Stimulated activated naive CD8-positive, alpha-beta T cell treated with anti-CD3 and anti-CD28 coated beads, Interleukin-15, Interleukin-2, amounts not matched to agents 100 ng/mL and 50 ng/mL, for 24 hours (primary cell): ENCODE results near the gene ZFP69.

Experiments used
- H3K27ac Mint-ChIP-seq: one replicate; pipeline ENCODE4 v1.8.0; 2021; ENCODE audit warnings: mild to moderate bottlenecking, mixed read lengths
- H3K27me3 Mint-ChIP-seq: one replicate; pipeline ENCODE4 v1.8.0; 2021; ENCODE audit warnings: mixed read lengths
- H3K36me3 Mint-ChIP-seq: one replicate; pipeline ENCODE4 v1.8.0; 2021; ENCODE audit warnings: low read depth, mixed read lengths
- H3K4me1 Mint-ChIP-seq: one replicate; pipeline ENCODE4 v1.8.0; 2021; ENCODE audit warnings: low read depth, mixed read lengths
- H3K4me3 Mint-ChIP-seq: one replicate; pipeline ENCODE4 v1.8.0; 2021; ENCODE audit warnings: mild to moderate bottlenecking, mixed read lengths
- H3K9me3 Mint-ChIP-seq: one replicate; pipeline ENCODE4 v1.8.0; 2021; ENCODE audit warnings: mixed read lengths

ZFP69 gene

DNA sequence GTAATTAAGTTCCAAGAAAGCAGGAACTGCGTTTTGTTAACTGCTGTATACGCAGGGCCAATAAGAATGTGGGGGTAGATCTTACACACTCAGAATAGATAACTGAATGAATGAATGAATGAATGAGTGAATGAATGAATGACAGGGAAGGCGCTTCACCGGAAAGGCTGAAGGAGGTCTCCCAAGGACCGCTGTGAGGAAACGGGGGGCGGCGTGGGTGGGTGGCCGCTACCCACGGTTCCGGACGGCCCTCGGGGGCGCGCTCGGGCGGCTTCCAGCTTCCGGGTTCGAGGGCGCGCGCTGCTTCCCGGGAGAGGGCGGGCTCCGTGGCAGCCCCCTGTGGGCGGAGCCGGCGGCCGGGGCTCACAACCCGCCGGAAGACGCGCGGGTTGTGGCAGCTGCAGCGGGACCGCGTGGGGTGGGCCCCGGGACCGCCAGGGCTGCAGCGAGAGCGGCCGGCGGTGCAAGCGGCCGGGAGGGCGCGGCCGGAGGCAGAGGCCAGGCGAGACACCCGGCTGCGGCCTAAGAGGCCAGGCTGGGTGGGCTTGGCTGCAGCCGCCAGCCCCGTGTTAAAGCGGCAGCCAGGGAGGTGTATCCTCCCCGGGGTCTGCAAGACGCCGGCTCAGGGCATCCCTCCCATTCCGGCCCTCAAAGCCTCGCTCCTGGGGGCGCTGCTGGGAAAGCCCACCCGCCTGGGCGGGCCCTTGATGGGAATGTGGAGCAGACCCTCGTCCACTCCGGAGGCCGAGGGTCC, at the start of gene ZFP69:
ZFP69 (plus strand) TSS at position 367 of the 754 bp plus-strand sequence. CDS start 2,072 bp downstream, outside the sequence.
- Mint-ChIP-seq H3K27ac (peak within 1 kb of the TSS; percentile 82), H3K27me3 (no peaks in the 10 kb centered on the region), H3K4me1 (peaks cover 23% of the 10 kb centered on the region), H3K9me3 (peaks cover 37% of the 10 kb centered on the region), H3K4me3 (peak within 1 kb of the TSS; percentile 84), H3K36me3 (peaks cover 40% of the 10 kb centered on the region)

DNA sequence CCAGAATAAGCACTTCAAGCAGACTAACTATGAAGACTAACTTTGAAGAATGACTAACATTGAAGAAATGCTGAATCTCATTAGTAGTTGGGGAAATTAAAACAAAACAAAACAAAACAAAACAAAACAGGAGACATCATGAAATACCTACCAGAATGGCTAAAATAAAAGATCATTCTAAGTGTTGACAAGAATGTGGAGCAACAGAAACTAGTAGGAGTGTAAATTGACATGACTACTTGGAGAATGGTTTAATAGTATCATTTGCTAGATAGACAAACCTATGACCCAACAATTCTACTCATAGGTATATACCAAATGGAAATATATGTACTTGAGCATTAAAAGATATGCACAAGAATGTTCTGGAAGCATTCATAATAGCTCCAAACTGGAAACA, 45.7 kb upstream of the ZFP69 start:
- Mint-ChIP-seq H3K36me3 (peaks cover 13% of the 10 kb centered on the region), H3K27me3 (no peaks in the 10 kb centered on the region), H3K4me3 (no peak overlapping the region), H3K9me3 (peaks cover 3% of the 10 kb centered on the region), H3K4me1 (no peaks in the 10 kb centered on the region), H3K27ac (no peak overlapping the region)

DNA sequence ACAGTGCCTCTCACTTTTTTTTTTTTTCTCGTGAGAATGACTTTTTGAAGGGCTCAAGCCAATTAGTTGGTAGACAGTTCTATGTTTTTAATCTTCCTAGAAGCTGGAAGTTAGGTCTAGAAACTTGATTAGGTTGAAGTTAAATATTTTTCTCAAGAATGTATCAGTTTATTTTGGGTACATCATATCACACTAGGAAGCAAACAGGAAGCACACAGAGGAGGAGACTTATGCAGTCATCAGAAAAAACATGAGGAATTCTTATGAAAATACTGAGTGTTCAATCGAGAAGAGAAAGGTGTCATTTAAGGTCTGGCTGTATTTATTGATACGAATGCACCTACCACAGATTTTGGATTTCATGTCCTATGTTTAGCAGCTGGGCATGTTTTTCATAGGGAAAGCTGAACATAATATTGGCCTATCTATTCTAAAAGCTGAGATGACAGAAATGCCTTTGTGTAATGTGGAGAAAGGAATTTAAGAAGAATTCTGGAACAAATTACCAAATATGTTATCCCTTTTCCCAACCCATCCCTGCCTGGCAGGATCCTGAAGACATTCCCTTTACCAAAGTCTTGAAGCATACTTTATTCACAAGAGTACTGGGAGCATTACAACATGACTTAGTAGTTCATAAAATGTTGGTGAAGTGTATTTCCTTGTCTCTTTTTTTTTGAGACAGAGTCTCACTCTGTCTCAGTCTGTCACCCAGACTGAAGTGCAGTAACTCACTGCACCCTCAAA, 44.3 kb upstream of the ZFP69 start:
- Mint-ChIP-seq H3K27ac (no peak overlapping the region), H3K36me3 (peaks cover 7% of the 10 kb centered on the region), H3K4me1 (no peaks in the 10 kb centered on the region), H3K4me3 (no peak overlapping the region), H3K9me3 (no peaks in the 10 kb centered on the region), H3K27me3 (no peaks in the 10 kb centered on the region)

DNA sequence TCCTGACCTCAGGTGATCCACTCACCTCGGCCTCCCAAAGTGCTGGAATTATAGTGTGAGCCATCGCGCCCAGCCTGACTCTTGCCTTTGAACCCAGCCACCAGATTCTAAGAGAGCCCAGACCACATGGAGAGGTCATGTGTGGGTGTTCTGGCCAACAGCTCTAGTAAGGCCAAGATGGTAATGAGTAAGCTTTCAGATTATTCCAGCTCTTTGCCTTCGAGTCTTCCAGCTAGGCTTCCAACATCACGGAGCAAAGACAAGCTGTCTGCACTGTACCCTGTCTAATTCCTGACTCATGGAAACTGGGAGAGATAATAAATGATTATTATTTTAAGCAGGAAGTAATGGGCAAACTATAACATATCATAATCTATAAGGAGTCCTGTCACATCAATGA, 41.6 kb upstream of the ZFP69 start:
- no peaks in the 10 kb centered on the region for H3K4me1 Mint-ChIP-seq
- H3K36me3 Mint-ChIP-seq = peaks cover 7% of the 10 kb centered on the region
- H3K9me3 Mint-ChIP-seq = no peaks in the 10 kb centered on the region
- H3K27ac Mint-ChIP-seq = no peak overlapping the region
- no peak overlapping the region for H3K4me3 Mint-ChIP-seq
- H3K27me3 Mint-ChIP-seq = no peaks in the 10 kb centered on the region

DNA sequence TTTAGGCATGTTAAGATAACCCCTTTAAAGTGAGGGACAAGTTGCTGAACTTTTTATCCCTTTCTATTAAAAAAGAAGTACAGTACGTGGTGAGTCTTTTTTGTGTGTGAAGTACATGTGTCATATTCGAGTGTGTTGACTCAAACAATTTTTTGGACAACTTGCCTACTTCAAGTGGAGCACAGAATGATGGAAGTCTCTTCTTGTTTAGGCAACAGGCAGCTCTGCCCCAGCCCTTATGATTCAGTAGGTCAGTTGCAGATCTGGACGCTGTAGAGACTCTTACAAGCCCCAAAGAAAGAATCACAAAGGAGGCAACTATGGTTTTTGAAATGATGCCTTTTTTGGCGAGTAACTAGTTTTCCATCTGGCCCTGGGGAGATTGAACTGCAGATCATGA, 41.2 kb upstream of the ZFP69 start:
- Mint-ChIP-seq H3K36me3 (peaks cover 7% of the 10 kb centered on the region), H3K4me1 (no peaks in the 10 kb centered on the region), H3K9me3 (no peaks in the 10 kb centered on the region), H3K27ac (no peak overlapping the region), H3K27me3 (no peaks in the 10 kb centered on the region), H3K4me3 (no peak overlapping the region)

DNA sequence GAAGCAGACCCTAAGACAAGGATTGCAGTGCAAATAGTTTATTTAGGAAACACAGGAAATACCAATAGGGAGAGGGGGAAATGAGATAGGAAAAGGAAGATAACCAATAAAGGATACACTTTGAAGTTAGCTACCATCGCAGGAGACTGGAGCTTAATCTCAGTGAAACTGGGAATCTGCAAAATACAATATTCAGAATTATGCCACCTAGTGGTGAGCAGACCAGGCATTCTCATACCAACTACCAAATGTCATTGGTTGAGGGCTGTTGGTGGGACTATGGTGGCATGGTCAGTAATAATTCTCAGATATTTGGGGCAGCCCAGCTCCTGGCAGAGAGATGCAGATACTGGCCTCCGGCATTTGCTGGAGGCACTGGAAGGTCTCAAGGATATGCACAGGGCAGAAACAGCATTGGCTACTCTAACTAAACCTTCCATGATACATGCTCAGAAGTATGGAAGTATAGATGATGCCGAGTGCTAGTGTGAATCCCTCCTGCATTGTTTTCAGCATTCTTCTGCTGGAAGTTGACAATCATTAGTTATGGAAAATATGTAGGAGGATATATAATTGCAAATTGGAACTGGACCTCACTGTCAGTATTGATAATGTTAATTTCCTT, 38.6 kb upstream of the ZFP69 start:
- no peak overlapping the region for H3K27ac Mint-ChIP-seq
- H3K27me3 Mint-ChIP-seq = no peaks in the 10 kb centered on the region
- H3K9me3 Mint-ChIP-seq = no peaks in the 10 kb centered on the region
- no peak overlapping the region for H3K4me3 Mint-ChIP-seq
- no peaks in the 10 kb centered on the region for H3K4me1 Mint-ChIP-seq
- H3K36me3 Mint-ChIP-seq = no peaks in the 10 kb centered on the region

DNA sequence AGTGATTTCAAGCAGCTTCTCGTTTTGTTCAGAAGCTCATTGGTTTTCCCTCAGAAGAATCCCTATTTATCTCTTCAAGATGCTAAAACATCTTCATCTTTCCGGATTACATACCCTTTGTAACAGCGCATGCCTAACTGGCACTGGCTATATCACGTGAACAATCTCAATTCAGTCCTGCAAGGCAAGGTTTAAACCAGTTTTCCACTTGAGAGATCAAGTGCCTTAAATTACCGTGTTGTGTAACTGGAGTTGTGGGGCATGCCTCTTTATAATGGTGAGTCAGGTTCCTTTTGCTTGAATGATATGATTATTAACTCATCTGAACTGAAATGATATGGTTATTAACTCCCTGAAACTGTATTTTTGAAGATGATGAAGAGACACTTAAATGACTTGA, 37.8 kb upstream of the ZFP69 start:
- no peaks in the 10 kb centered on the region for H3K4me1 Mint-ChIP-seq
- H3K27me3 Mint-ChIP-seq = no peaks in the 10 kb centered on the region
- H3K36me3 Mint-ChIP-seq = peaks cover 4% of the 10 kb centered on the region
- no peak overlapping the region for H3K27ac Mint-ChIP-seq
- H3K4me3 Mint-ChIP-seq = no peak overlapping the region
- no peaks in the 10 kb centered on the region for H3K9me3 Mint-ChIP-seq

DNA sequence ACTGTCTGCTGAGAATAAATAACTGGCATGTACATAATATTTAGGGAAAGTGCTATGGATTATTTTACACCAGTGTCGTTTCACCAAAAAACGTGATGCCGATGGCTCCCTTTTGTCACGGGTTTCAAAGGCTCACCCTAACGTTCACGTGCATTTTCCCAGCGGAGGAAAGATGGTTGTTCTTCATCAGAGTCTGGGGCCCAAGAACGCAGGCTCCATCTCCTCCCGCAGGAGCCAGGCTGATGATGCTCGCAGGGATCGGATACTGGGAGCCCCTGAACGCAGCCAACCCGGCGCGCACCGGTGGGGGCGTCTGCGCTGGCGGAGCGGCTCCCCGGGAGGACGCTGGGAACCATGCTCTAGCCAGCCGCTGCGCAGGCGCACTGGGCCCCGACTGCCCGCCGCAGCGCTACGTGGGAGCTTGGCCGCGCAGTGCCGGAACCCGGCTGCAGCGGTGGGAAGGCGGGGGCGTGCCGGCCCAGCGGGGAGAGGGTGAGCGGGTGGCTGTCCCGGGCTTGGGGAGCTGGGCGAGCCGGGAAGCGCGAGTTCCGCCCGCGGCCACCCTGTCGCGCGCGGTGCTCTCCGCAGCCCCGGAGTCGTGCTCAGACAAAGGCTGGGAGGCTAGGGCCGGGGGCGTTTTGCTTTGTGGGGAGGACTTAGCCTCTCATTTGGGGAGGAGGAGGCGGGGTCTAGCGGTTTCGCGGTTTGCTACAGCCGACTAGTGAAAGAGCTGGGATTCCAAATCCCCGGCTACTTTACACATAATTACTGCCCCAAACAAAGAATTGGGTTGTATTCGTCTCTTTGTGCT, 27.2 kb upstream of the ZFP69 start, which contains the start of gene ZFP69B:
ZFP69B (plus strand) TSS at position 793 of the 811 bp plus-strand sequence. CDS start 486 bp downstream, outside the sequence.
- Mint-ChIP-seq H3K27ac (peak within 1 kb of the TSS; percentile 93), H3K36me3 (peaks cover 59% of the 10 kb centered on the region), H3K4me1 (peaks cover 46% of the 10 kb centered on the region), H3K9me3 (peaks cover 27% of the 10 kb centered on the region), H3K4me3 (peak within 1 kb of the TSS; percentile 87), H3K27me3 (no peaks in the 10 kb centered on the region)

DNA sequence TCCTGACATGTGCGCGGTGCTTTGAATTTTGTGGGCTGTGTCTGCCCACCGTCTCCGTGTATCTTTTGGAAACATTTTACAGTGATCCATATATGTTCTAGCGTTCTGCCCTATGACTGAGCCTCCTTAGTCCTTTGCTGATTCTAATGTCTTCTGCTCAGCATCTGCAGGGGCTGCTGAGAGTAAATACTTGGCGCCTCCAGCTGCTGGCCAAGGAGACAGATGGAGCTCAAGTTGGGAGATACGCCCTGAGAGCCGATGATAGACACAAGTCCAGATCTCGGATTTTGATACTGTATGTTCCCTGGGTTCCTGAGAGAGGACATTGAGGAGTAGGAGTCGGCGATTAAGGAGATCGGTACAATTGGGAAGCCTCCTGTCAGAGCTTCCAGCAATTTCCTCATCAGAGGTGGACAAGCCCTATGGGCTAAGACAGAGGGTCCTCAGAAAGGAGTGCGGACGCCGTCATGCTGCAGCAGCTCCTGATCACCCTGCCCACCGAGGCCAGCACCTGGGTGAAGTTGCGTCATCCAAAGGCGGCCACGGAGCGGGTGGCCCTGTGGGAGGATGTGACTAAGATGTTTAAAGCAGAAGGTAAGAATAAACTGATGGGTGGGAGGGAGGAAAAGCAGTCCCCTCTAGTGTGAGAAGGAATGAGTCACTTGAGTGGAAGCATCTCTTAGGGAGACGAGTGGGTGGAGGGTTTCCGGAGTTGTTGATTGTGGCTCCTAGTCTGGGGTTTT, 26.4 kb upstream of the ZFP69 start:
- Mint-ChIP-seq H3K4me1 (peaks cover 49% of the 10 kb centered on the region), H3K9me3 (peaks cover 28% of the 10 kb centered on the region), H3K27me3 (no peaks in the 10 kb centered on the region), H3K4me3 (peak overlapping the region; percentile 87), H3K27ac (peak overlapping the region; percentile 93), H3K36me3 (peaks cover 59% of the 10 kb centered on the region)

DNA sequence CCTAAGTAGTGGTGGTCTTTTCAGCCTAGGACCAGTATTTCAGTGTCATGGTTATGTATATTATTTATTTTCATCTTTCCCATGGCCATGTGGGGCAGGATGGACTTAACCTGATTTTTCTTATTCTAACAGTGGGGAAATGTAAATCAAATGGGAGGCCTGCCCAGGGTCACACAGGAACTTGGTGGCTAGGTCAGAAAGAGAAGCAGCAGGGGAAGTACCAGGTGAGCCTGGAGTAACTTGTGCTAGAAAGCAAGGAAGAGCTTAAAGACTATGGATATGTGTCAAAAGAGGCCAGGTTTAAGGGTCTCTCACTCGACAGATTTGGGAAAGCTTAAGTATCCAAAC, 25.9 kb upstream of the ZFP69 start:
- H3K27ac Mint-ChIP-seq = peak overlapping the region; percentile 93
- H3K4me1 Mint-ChIP-seq = peaks cover 49% of the 10 kb centered on the region
- peak overlapping the region; percentile 87 for H3K4me3 Mint-ChIP-seq
- H3K27me3 Mint-ChIP-seq = no peaks in the 10 kb centered on the region
- H3K9me3 Mint-ChIP-seq = peaks cover 27% of the 10 kb centered on the region
- peaks cover 60% of the 10 kb centered on the region for H3K36me3 Mint-ChIP-seq

DNA sequence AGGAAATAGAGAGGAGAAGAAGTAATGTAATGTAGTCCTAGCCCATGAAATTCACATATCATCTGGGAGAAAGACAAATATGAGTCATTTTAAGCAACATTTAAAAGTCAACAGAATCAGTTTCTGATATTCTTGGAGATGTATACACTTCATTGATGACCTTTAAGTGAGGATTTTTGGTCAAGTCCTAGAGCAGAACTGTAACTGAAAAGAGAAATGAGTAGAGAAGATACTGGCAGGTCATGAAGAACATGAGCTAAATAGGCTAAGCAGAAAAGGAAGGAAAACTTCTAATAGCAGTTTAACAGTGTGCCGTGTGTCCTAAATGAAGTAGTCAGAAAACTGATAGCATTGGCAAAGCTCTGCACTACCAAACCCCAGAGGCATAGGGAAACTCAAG, 22.2 kb upstream of the ZFP69 start:
- Mint-ChIP-seq H3K27me3 (no peaks in the 10 kb centered on the region), H3K9me3 (peaks cover 57% of the 10 kb centered on the region), H3K27ac (no peak overlapping the region), H3K36me3 (peaks cover 87% of the 10 kb centered on the region), H3K4me1 (peaks cover 40% of the 10 kb centered on the region), H3K4me3 (no peak overlapping the region)

DNA sequence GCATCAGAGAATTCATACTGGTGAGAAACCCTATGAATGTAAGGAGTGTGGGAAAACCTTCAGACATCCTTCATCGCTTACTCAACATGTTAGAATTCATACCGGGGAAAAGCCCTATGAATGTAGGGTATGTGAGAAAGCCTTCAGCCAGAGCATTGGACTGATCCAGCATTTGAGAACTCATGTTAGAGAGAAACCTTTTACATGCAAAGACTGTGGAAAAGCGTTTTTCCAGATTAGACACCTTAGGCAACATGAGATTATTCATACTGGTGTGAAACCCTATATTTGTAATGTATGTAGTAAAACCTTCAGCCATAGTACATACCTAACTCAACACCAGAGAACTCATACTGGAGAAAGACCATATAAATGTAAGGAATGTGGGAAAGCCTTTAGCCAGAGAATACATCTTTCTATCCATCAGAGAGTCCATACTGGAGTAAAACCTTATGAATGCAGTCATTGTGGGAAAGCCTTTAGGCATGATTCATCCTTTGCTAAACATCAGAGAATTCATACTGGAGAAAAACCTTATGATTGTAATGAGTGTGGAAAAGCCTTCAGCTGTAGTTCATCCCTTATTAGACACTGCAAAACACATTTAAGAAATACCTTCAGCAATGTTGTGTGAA, 14.0 kb upstream of the ZFP69 start:
- H3K4me1 Mint-ChIP-seq = no peaks in the 10 kb centered on the region
- no peak overlapping the region for H3K27ac Mint-ChIP-seq
- H3K4me3 Mint-ChIP-seq = no peak overlapping the region
- peaks cover 85% of the 10 kb centered on the region for H3K36me3 Mint-ChIP-seq
- no peaks in the 10 kb centered on the region for H3K27me3 Mint-ChIP-seq
- H3K9me3 Mint-ChIP-seq = peaks cover 50% of the 10 kb centered on the region

DNA sequence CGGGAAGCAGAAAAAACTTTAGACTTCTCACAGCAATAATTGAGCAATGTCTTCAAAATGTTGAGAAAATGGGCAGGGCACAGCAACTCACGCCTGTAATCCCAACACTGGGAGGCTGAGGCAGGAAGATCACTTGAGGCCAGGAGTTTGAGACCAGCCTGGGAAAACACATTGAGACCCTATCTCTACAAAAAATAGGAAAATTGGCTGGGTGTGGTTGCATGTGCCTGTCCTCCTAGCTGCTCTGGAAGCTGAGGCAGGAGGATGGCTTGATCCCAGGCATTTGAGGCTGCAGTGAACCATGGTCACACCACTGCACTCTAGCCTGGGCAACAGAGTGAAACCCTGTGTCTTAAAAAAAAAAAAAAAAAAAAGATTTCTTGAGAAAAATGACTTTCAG, 7.8 kb upstream of the ZFP69 start:
- Mint-ChIP-seq H3K27ac (no peak overlapping the region), H3K9me3 (peaks cover 70% of the 10 kb centered on the region), H3K4me1 (no peaks in the 10 kb centered on the region), H3K4me3 (no peak overlapping the region), H3K27me3 (no peaks in the 10 kb centered on the region), H3K36me3 (peaks cover 55% of the 10 kb centered on the region)

DNA sequence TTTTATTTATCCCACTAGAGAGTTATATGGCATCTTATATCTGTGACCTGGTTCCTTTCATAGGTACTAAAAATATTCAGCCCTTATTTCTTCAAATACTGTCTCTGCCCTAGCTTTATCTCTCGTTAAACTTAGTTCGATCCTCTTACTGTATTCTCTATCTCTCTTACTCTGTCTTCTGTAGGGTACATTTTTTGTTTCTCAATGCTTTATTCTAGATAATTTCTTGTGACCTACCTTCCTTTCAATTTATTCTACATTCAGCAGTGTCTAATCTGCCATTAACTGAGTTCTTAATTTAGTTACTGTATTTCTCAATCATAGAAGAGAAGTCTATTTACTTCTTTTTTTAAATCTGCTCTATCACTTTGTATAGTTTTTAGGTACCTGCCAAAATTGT, 1.8 kb upstream of the ZFP69 start:
- peaks cover 23% of the 10 kb centered on the region for H3K4me1 Mint-ChIP-seq
- H3K27me3 Mint-ChIP-seq = no peaks in the 10 kb centered on the region
- peaks cover 39% of the 10 kb centered on the region for H3K9me3 Mint-ChIP-seq
- no peak overlapping the region for H3K27ac Mint-ChIP-seq
- peaks cover 29% of the 10 kb centered on the region for H3K36me3 Mint-ChIP-seq
- H3K4me3 Mint-ChIP-seq = no peak overlapping the region
